ENCODE results near the gene APOL5. TPM values are rescaled to one million over a fixed set of nuclear protein-coding genes. Genes with fewer than 3 reads are reported as not detected.
"Not testable (repeated sequence)": the region's sequence is repeated elsewhere in the genome, so short reads cannot be mapped to it uniquely, and the experiment has no call there.

APOL5 gene, protein sequence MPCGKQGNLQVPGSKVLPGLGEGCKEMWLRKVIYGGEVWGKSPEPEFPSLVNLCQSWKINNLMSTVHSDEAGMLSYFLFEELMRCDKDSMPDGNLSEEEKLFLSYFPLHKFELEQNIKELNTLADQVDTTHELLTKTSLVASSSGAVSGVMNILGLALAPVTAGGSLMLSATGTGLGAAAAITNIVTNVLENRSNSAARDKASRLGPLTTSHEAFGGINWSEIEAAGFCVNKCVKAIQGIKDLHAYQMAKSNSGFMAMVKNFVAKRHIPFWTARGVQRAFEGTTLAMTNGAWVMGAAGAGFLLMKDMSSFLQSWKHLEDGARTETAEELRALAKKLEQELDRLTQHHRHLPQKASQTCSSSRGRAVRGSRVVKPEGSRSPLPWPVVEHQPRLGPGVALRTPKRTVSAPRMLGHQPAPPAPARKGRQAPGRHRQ
- polyA plus RNA-seq (2014; cell fraction: cytosol; rRNA removed): not detected in 2 replicates
- not detected in 2 replicates for polyA plus RNA-seq (2014; cell fraction: nucleus; rRNA removed)

DNA sequence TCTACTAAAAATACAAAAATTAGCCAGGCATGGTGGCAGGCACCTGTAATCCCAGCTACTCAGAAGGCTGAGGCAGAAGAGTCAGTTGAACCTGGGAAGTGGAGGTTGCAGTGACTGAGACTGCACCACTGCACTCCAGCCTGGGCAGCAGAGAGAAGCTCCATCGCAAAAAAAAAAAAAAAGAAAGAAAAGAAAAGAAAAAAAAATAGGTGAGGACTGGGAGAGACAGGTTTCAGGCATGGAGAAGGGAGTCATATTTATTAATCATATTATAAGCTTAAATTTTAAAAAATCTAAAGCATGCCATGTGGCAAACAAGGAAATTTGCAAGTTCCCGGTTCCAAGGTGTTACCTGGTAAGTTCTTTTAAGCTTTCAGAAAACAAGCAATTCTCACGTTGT lies at the start of gene APOL5:
TSS of gene APOL5 (plus strand) at position 301 of the 400 bp plus-strand sequence. CDS start at position 301, 0 bp downstream.
- no peak for DNase-seq (ENCODE audit: low spot score)

DNA sequence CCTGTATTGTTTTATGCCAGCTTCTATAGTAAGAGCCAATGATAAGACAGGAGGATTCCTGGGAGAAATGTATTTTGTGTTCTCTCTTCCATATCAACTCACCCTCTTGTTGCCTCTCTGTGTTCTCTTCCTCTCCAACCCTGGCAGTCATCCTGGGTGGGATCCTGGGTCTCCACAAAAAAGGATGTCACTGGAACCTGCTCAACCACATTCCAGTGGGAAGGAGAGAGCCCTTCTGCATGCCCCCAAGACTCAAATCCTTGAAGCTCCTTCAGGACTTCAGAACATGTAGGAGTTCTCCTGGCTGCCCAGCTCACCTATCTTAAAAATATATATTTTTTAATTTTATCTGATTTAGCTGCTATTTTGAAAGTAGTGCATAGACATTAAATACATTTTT lies 43.3 kb upstream of the APOL5 start:
- DNase-seq (ENCODE audit: low spot score): no peak

DNA sequence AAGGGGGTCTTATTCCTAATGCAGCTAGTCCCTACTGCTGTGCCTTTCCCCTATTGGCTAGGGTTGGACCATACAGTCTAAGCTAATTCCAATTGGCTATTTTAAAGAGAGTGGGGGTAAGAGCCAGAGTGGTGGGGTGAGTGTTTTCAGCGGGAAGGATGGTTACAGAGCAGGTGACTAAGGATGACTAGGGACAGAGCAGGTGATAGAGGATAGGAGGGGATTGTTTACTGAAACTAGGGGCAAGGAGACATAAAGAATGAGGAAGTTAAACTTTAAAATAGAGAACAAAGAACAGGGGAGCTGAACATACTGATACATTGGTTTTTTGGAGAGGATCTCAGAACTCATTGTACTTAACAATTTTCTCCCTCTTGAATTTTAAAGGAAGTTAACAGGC lies 41.6 kb upstream of the APOL5 start:
- not testable (repeated sequence) for DNase-seq (ENCODE audit: low spot score)

DNA sequence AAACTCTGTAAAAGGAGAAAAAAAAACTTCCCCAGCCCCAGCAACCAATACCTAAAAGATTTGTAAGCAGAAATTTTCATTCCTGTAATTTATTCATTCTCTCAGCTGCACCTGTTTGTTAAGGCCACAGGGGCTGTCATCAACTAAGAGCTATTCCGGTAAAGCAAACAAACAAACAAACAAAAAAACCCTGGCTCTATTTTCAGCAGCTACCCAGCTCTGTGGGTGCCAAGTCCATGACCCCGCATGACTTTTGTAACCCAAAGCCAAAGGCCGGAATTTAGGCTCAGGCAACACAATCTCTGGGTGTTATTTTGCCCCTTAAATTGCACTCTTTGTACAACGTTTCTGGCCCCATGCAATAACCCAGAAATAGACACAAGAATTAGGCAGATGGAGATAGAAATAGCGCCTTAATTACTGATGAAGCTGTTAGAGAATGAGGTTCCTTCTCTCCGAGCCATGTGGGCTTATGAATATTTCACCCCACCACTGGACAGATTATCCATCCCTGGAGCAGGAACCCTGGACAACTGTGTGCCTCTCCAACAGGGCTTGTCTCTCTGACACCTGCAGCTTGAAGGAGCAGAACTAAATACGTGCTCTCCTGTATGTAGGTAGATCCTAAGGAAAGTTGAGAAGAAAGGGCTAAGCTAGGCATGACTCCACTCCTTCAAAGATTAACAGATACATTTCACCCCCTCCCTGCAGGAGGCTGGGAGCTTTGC lies 40.0 kb upstream of the APOL5 start:
- no peak for DNase-seq (ENCODE audit: low spot score)

DNA sequence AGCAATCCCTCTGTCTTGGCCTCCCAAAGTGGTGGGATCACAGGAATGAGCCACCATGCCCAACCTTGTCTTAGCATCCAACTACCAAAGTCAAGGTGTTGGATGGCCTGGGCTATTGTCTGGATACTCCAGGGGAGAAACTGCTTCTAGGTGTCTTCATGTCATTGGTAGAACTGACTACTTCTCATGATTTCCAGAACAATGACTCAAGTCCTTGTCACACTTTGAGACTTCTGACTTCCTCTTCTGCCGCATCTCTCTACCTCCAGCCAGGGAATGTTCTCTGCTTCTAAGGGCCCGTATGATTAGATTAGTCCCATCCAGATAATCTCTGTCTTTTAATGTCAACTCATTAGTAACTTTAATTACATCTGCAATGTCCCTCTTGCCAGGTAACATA lies 38.8 kb upstream of the APOL5 start:
- no peak for DNase-seq (ENCODE audit: low spot score)

DNA sequence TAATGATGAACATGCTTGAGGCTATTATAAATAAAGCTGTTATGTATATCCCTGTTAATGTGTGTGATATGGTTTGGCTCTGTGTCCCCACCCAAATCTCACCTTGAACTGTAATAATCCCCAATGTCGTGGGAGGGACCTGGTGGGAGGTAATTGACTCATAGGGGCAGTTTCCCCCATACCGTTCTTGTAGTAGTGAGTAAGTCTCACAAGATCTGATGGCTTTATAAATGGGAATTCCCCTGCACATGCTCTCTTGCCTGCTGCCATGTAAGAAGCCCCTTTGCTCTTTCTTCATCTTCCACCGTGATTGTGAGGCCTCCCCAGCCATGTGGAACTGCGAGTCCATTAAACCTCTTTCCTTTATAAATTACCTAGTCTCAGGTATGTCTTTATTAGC lies 38.2 kb upstream of the APOL5 start:
- not testable (repeated sequence) for DNase-seq (ENCODE audit: low spot score)

DNA sequence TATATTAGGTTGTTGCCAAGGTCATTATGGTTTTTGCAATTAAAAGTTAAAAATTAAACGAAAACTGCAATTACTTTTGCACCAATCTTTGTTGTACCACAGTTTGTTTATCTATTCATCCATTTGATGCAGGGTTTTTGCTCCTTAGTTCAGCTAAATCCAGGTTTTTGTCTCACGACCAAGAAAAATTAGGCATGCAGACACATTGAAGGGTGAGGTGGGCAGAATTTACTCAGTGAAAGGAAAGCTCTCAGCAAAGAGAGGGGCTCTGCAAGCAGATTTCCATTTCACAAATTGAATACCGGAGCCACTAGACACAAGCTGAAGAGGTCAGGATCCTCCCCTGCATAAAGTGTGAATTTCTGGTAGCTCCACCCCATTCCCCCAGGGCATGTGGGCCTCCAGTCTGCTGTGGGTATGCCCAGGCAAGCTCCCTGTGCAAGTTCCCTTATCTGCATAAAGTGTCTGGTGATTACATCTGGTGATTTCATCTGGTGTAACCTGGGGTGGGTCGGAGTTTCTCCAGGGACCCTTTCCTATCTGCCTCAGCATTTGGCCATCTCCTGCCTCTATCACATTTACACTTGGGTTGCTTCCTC lies 36.1 kb upstream of the APOL5 start:
- DNase-seq (ENCODE audit: low spot score): no peak

DNA sequence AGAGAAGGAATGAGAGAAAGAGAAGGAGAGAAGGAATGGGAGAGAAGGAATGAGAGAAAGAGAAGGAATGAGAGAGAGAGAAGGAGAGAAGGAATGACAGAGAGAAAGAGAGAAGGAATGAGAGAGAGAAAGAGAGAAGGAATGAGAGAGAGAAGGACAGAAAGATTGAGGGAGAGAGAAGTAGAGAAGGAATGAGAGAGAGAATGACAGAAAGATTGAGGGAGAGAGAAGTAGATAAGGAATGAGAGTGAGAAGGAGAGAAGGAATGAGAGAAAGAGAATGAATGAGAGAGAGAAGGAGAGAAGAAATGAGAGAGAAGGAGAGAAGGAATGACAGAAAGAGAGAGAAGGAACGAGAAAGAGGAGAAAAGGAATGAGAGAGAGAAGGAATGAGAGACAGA lies 34.1 kb upstream of the APOL5 start:
- no peak for DNase-seq (ENCODE audit: low spot score)

DNA sequence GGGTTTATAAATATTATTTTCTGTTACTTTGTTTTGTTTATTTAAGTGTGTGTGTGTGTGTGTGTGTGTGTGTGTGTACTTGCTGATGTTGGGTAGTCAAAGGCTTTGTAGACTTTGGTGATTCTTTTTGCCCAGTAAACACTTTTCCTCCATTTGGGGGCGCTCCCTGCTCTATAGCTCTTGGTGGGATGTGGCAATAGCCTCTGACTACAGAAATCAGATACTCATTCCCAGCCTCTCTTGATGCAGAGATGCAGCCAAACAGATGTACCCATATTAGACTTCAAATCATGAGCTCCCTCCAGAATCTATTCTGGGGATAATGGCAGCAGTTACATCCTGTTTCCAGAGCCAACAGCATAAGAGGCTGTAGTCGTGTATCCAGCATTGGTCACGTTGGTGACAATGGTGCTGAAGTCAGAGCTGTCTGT lies 33.4 kb upstream of the APOL5 start:
- no peak for DNase-seq (ENCODE audit: low spot score)

DNA sequence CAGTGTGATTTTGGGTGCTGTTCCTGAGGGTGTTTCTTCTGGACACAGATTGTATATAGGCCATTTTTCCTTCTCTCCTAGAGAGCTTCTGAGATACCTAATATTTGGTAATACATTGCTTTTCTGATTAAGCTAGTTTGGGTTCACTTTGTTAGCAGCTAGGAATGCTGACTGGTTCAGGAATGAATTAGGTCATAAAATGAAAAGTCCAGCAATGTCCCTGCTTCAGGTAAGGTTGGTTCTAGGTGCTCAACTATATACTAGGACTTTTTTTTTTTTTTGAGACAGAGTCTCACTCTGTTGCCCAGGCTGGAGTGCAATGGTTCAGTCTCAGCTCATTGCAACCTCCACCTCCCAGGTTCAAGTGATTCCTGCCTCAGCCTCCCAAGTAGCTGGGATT lies 32.9 kb upstream of the APOL5 start:
- no peak for DNase-seq (ENCODE audit: low spot score)

DNA sequence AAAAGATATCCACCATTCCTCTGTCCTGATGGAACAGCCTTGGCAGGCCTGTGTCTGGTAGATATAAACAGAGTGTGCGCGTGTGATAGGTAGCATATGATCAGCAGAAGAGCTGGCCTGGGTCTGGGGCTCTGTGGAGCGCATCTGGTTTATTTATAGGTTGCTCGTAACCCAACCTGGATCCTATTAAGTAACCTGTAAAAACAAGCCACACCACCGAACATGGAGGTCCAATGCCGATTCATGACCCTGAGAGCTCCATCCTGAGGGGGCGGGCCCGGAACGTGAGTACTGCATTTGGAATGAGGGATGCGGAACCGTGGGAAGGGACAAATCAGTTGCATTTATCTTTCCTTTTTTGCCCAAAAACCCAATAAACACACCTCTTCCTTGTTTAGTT lies 31.9 kb upstream of the APOL5 start:
- DNase-seq (ENCODE audit: low spot score): no peak

DNA sequence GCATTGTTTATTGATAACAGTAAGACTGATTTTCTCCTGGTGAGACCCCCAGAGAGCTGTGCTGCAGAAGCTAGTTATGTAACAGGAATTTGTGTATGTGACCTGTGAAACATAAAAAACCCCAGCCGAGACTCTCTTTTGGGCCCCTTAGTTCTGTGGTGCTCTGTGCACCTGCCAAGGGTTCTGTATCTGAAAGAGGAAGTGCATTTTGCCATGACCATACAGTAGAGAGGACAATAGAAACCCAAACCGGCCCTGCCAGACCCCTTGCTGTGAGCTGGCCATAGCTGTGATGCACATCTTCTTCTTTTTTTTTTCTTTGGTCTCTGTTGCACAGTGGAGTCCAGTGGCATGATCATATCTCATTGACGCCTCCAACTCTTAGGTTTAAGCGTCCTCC lies 31.4 kb upstream of the APOL5 start:
- no peak for DNase-seq (ENCODE audit: low spot score)

DNA sequence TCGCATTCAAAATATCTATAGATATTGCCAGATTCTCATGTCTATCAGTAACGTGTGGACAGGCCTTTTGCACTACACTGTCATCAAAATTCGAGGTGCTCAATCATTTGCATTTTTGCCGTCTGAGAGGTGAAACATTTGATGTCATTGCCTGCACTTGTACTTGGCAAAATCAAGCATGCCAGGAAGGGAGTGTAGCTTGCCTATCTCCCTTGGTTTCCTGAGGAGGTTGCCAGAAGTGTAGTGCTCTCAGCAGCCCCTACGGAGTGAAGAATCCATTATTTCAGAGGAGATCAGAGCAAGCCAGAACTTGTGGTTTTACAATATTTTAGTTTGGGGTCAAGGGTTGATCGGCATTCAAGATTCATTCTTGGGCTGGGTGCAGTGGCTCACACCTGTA lies 30.2 kb upstream of the APOL5 start:
- no peak for DNase-seq (ENCODE audit: low spot score)

DNA sequence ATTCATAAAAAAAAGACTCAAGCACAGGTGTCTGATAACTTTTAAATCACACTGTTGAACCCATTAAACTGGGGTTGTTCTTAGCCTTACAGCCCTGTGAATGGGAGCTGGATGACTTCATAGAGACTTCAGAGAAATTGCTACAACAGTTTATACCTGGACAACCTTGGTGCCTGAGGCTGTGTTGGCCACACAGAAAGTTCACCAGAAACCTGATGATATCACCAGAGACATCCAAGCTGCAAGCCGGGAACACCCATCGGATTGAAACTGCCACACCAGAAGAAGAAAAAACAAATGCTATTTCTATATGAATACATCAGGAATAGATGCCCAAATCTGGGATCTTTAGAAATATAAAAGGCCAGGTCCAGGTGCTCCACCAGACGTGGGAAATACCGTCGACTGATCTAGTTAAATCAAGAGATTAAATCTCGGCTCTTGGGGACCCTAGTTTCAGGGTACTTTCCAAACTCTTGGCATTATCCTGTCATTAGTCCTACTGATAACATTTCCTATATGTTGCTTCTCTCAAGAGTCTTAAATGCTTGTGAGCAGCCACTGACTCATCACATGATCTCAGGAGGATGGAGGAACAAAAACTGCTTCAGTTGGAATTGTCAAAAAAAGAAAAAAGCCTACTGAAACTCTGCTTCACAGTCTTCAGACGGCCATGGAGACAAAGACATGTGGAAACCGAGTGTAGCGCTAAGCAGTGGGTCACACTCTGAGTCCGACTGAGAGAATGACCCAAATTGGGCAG lies 28.6 kb upstream of the APOL5 start:
- no peak for DNase-seq (ENCODE audit: low spot score)

DNA sequence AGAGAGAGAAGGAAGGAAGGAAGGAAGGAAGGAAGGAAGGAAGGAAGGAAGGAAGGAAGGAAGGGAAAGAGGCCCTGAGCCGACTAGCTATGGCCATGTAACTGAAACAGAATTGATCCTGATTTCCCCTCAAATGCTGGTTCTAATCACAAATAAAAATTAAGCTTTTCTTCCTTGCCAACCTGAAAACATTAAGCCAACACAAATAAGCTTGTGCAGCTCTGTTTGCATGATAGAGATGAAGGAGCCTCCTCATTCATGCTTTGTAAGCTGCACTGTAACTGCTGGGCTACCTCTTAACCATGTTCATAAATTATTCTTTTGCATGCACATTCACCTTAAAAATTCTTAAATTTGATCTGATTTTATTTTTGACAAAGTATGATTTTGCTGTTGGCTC lies 27.7 kb upstream of the APOL5 start:
- DNase-seq (ENCODE audit: low spot score): no peak

DNA sequence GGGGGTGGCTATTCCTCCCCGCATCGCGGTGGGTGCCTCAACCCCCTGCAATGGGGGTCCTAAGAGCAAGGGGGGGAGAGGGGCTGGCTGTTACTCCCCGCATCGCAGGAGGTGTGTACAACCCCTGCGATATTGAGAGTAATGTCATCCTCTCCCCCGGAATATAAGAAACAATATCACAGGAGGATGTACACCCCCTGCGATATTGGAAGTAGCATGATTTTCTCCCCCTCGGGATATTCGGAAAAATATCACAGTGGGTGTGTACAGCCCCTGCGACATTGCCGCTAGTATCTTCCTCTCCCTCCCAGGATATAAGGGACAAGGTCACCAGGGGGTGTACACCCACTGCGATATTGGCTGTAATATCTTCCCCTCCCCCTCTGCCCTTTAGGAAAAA lies 22.5 kb upstream of the APOL5 start:
- DNase-seq (ENCODE audit: low spot score): no peak

DNA sequence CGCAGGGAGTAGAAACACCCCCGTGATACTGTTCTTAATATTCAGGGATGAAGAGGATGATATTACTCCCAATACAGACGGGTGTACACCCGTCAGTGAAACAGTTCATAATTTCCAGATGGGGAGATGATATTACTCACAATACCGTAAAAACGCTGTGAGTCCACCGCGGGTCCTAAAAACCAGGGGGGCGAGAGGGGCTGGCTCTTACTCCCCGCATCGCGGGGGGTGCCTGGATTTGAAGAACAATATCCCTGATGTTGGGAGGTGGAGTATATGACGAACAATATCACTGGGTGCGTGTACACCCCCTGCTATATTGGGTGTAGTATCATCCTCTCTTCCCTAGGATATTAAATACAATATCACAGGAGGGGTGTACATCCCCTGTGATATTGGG lies 20.5 kb upstream of the APOL5 start:
- DNase-seq (ENCODE audit: low spot score): no peak

DNA sequence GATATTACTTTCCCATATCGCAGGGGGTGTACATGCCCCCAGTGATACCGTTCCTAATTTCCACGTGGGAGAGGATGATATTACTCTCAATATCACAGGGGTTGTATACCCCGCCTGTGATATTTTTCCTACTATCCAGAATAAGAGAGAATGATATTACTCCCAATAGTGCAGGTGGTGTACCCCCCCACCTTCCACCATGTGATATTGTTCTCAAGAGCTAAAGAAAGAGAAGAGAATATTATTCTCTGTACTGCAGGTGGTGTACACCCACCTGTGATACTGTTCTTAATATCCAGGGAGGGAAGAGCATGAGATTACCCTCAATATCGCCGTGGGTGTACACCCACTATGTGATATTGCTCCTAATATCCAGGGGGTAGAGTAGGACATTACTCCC lies 17.8 kb upstream of the APOL5 start:
- not testable (repeated sequence) for DNase-seq (ENCODE audit: low spot score)

DNA sequence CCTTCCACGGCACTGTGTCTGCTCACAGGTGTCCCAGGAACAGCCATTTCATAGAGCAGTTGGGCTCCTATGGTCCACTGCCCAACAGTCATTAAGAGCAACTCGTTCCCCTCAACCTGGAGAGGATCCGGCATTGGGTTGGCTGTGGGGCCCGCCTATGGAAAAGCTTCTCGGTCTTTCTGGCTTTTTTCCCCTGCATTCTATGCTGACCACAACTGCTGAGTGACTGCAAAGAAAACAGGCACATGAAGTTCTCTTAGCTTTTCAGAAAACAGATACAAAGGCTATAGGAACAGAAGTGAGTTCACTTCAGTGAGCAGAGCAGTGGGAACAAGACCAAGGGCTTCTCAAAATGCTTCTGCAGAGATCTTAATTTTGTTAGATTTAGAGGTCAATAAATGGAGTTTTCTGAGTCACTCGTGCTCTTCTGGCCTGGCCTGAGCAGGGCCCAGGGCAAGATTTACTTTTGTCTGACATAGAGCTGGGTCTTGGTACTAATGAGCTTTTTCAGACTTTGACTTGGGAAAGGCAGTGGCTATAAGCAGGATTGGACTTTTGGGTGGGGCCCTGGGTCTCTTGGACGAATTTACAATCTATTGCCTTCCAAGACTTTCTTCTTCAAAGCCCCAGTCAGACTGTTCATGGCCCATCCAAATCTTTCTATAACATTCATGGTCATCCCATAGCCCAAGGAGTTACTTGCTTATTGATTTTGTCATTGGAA lies 13.6 kb upstream of the APOL5 start:
- DNase-seq (ENCODE audit: low spot score): no peak

DNA sequence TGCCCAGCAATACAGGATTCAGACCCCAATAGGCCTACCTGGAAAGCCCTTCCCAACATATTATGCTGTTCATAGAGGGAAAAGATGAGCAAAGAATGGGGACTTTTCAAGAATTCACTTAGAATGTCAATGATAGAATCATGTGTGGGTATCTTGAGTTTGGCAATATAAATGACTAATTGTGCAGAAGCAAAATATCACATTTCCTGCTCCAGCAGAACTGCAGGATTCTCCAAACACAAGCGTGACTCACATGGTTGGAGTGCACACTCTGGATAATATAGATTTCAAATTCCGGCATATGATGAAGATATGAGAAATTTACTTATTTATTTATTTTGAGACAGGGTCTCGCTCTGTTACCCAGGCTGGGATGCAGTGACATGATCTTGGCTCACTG lies 12.5 kb upstream of the APOL5 start:
- no peak for DNase-seq (ENCODE audit: low spot score)

DNA sequence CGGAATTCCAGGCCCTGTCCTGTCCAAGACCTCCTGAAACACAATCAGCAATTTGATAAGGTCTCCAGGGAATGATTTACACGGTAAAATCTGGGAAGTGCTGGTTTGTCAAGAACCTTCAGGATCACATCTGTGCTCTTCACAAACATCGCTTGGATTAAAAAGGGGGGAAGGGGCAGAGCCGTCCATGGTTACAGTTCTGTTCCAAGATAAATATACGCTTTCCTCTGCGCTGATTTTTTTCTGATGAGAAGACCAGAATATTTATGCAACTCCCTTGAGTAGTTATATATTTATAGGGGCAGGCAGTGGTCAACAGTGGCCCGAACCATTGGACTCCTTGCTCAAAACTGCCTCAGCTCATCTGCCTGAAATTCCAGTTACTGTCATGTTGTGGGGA lies 9.2 kb upstream of the APOL5 start:
- DNase-seq (ENCODE audit: low spot score): no peak
